HG02943 (cell line): ENCODE data around the gene ATOSA.

Experiments used
- ATAC-seq: cut with Tn5 transposase; IDR thresholded peaks from one replicate; pipeline ENCODE4 v1.9.1; 2021; ENCODE audit warnings: mild to moderate bottlenecking, low read depth, moderate library complexity; ENCODE audit not compliant: unreplicated experiment

The ATOSA gene

DNA sequence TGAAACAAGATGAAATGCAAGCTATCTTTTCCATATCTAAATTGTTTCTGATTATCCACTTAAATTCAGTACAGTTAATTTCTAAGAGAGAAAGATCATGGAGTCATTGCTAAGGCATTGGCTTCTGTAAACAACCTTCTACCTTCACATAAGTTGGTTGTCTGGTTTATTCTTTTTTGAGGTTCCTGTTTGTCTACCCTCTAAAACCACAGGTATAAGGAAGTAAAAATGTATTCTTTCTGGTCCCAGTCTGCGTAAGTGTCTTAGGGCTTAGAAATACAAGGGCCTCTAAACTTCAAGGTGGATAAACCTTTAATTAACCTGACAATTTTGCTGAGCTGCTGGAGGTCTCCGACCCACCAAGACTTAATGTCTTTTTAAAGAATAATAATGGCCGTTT is 3.6 kb upstream of the ATOSA start:
- no peak for ATAC-seq

DNA sequence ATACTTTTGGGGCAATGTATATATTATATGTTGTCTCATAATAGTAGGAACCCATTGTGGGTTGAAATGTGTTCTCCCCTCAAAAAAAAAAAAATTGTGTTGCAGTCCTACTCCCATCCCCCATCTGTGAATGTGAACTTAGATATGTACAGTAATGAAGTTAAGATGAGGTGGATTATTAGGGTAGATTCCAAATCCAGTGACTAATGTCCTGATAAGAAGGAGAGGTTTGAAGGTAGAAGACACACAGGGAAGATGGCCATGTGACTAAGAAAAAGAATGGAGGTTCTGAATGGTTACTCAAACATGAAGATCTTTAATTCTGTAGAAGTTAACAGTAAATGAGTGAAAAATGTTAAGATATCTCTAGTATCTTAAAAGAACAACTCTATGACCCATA is 3.0 kb upstream of the ATOSA start:
- ATAC-seq: no peak

DNA sequence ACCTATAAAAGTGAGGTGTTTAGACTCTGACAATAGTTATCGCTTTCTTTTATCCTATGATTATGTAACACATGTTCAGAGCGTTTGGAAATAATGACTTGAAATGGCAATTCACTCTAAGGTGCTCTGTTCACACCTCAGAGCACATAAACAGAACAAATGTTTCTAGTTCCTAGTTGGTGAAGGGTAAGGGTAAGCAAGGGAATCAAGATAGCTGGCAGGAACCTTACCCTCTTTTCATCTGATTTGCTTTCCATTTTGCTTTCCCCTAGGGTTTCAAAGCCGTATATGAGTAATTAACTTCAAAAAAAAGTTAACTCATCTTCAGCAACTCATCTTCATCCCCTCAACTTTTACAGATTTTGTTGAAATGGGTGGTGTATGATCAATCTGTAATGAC is 2.3 kb upstream of the ATOSA start:
- no peak for ATAC-seq

DNA sequence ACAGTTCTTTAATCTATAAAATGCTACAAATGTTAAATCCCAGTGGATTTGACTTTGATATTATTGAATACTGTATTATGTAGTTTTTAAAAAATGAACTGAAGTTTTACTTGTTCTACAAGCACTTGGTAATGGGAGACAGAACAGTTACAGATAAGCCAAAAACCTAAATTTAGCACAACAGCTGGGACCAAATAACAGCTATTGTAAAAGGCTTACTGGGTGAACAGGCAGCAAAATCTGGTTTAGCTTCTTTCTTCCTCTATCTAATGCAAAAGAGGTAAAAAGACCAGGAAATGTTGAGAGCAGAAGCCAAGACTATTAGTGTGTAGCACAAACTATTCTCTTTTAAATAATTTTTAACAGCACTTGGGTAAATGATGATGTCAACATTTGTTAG is 1.6 kb upstream of the ATOSA start:
- no peak for ATAC-seq

GRCh38 chr15:52680041-52680391 is 828 bp upstream of the ATOSA start:
- ATAC-seq: no peak

DNA sequence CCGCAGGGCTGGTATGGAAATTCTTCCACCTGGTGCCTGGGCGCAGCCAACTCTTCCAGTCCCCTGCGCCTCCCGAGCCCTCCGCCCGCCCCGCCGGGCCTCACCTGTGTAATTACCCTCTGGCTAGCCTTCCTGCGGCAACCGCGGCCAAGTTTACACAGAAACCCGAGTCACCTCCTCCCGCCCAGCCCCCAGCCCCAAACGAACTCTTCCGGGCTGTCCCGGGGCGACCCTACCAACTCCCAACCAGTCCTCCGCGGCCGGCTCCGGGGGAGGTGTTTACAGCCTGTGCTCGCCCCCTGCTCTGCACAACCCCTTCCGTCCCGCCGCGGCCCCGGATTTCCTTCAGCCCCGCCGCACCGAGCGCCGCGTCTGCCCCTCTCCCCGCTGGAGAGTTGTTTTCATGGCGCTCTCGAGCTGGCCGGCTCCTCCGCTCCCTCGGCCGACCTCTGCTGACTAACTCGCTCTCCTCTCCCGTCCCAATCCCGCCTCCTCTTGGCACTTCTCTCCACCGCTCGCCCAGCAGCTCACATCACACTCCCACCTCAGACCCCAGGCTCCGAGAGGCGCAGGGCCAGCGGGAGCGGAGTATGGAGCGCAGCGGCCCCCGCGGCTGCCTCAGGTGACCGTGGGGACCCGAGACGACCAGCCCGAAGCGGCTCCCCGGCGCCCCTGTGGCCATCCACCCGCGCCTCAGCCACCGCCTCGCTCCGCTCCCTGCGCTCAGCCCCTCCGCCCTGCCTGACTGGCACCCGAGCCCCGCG is 538 bp downstream of the ATOSA start:
- peak; percentile 27 for ATAC-seq

GRCh38 chr15:52677593-52678467 is 1.4 kb downstream of the ATOSA start:
- ATAC-seq: peak; percentile 28

- ATAC-seq: no peak
Measured at GRCh38 chr15:52674831-52675230, 4.4 kb downstream of the ATOSA start.

DNA sequence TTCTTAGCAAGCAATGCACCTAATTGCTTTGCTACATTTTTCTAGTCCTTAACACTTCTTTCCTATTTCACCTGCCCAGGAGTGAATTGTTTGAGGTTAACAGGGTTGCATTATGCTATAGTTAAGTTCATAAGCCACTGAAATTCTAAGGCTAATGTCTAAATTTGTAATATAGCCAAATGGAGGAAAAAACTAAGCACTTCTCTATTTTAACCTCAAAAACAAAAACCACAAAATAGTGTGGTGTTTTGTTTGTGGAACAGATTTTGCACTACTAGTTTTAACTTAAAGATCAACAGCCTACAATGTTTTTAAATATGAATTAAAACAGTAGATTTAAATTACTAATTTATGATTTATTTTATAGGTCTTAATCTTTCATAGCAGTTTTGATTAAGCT is 5.5 kb downstream of the ATOSA start:
- no peak for ATAC-seq

DNA sequence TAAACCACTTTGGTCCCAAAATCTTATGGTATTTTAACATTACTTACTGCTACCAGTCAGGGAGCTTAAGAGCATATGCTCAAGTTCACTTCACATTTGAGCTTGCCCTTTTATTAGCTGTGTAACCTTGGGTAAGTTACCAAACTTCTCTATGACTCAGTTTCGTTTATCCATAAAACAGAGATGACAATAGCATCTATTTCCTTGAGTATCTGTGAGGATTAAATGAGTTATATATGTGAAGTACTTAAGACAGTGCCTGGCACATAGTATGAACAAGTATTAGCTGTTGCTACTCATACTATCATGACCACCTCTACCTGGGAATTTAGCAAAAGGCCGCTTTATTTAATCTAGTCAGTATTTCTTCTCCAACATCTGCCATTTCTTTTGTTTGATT is 5.9 kb downstream of the ATOSA start:
- no peak for ATAC-seq

DNA sequence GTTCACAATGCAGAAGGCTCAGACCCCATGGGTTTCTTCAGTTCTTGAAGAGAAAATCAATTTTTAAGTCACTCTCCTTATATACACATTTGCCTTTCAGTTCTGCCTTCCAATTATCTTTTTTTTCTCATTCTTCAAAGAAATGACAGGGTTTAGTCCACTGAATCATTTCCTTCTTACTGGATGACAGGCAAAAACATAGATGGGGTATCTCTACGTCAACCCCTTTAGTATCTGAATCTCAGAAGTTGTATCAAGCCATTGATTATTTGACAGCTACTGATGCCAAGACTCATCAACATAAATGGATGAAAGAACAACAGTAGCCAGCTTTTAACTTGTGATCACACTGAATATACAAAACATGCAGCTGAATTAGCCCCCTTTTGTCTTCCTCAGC is 6.5 kb downstream of the ATOSA start:
- no peak for ATAC-seq

DNA sequence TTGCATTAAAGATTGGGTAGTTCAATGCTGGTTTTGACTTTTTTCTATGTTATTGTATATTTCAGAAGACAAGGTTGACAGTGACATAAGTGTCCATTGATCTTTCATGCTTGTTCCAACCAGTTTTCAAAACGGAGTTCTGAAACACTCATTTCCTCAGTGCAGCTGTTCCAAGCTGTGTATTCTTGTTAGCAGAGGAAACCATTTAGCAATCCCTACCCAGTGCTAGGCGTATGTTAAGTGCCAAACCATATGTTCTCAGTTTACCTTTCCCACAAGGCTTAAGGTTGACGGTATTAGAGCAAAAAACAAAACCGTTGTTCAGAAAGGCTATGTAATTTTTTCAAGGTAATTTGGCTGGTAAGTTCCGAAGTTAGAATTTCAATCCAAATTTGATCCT is 9.1 kb downstream of the ATOSA start:
- no peak for ATAC-seq

DNA sequence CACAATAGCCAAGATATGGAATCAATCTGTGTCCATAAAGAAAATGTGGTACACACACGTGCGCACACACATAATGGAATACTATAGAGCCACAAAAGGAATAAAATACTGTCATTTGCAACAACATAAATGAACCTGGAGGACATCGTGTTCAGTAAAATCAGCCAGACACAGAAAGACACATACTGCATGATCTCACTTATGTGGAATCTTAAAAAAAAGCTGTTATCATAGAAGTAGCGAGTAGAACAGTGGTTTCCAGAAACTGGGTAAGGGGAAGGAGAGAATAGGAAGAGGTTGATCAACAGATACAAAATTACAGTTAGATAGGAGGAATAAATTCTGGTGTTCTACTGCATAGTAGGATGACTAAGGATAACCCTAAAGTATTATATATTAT is 11.1 kb downstream of the ATOSA start:
- ATAC-seq: no peak

GRCh38 chr15:52667597-52667996 is 11.6 kb downstream of the ATOSA start:
- no peak for ATAC-seq

DNA sequence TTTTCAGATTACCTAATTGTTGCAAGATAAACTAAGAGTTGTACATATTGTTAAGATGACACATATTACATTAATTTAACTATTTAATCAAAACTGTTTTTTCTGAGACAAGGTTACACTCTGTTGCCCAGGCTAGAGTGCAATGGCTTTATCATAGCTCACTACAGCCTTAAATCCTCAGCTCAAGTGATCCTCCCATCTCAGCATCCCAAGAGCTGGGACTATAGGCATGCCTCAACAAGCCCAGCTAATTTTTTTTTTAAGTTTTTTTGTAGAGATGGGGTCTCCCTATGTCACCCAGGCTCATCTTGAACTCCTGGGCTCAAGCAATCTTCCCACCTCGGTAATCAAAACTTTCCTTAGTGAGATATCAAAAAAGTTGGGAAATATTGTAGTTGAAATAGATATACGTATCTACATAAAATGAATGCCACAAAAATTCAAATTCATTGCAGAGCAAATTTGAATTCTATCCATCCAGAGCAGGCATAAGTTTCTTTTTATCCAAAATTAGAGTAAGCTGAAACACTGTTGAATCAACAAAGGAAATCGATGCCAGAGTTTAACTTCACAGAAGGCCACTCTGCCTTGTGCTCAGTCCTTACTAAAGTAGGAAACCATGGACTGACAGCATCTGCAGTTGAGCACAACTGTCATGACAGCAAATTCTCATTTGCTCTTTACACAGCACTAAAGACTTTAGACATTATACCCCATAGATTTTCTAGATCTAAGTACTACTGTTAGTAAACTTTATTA is 15.5 kb downstream of the ATOSA start:
- no peak for ATAC-seq

- no peak for ATAC-seq
Measured at GRCh38 chr15:52661909-52662308, 17.3 kb downstream of the ATOSA start.

- ATAC-seq: no peak
Measured at GRCh38 chr15:52660192-52660591, 19.0 kb downstream of the ATOSA start.

DNA sequence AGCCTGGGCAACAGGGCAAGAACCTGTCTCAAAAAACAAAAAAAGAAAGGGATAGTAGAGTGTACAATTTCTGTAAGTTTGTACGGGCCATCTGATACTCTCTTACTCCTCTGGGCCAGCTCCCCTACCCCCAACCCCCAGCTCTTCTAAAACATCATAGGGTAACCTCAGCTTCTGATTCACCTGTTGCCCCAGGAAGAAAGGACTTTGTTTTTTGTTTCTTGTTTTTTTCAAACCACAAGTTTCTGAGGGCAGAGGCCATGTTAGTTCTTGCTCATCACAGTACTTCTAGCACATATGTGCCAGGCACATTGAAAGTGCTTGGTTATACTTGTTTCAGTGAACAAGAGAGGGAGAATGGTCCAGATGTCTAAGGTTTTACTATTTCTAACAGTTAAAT is 20.2 kb downstream of the ATOSA start:
- ATAC-seq: no peak

GRCh38 chr15:52657338-52657737 is 21.9 kb downstream of the ATOSA start:
- no peak for ATAC-seq

GRCh38 chr15:52656412-52656811 is 22.8 kb downstream of the ATOSA start:
- no peak for ATAC-seq

DNA sequence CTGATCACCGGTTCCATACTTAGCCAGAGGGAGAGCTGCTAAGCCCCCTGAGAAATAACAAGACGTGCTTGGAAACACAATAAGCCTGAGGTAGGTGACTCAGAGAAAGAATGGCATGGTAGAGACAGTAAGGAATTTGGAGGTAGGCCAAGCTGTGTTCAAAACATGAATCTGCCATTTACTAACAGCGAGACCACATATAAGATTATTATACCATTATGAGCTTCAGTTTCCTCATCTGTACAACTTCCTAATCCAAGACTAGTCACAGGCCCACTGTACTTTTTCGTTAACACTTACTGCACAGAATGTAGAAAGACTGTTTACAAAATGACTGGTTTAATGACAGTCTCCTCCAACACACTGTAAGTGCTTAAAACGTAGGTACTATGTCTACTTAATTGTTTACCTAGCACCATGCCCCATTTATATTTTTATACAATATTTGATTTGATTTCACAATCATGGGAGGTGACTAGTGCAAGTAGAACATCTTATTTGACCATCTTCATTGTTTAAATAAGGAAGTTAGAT is 25.7 kb downstream of the ATOSA start:
- no peak for ATAC-seq
